Loucy (cell line): ENCODE measurements around the gene LHFPL2.

Experiments
- H2AFZ ChIP-seq: fragments of 200-600 bp; sonication (generic); 2 replicates; pipeline ENCODE4 v1.6.0; 2016; ENCODE audit warnings: antibody characterized with exemption, mild to moderate bottlenecking, low read length, moderate library complexity
- H3F3A ChIP-seq: fragments of 200-600 bp; 2 replicates; pipeline ENCODE4 v1.6.0; 2016; ENCODE audit warnings: antibody characterized with exemption, low read depth, mild to moderate bottlenecking
- H3K27me3 ChIP-seq: fragments of 200-600 bp; sonication (generic); 2 replicates; pipeline ENCODE4 v1.6.1; 2014; ENCODE audit warnings: low read length, mild to moderate bottlenecking; ENCODE audit not compliant: insufficient read depth, poor library complexity, severe bottlenecking
- H3K36me3 ChIP-seq: fragments of 200-600 bp; sonication (generic); 2 replicates; pipeline ENCODE4 v1.6.1; 2016; ENCODE audit warnings: low read length; ENCODE audit not compliant: insufficient read depth
- H3K4me1 ChIP-seq: fragments of 200-600 bp; sonication (generic); 2 replicates; pipeline ENCODE4 v1.5.1; 2014; ENCODE audit warnings: low read length, mild to moderate bottlenecking; ENCODE audit not compliant: insufficient read depth, poor library complexity, severe bottlenecking
- H3K4me2 ChIP-seq: fragments of 200-600 bp; sonication (generic); 2 replicates; pipeline ENCODE4 v1.6.0; 2014; ENCODE audit warnings: antibody characterized with exemption, low read length, low read depth, mild to moderate bottlenecking; ENCODE audit not compliant: poor library complexity, severe bottlenecking
- H3K4me3 ChIP-seq: fragments of 200-600 bp; sonication (generic); 2 replicates; pipeline ENCODE4 v1.5.1; 2014; ENCODE audit warnings: low read length, mild to moderate bottlenecking, mixed read lengths; ENCODE audit not compliant: poor library complexity, severe bottlenecking
- H3K79me2 ChIP-seq: fragments of 200-600 bp; sonication (generic); 2 replicates; pipeline ENCODE4 v1.6.1; 2014; ENCODE audit warnings: low read length; ENCODE audit not compliant: insufficient read depth
- H3K9ac ChIP-seq: fragments of 200-600 bp; sonication (generic); 2 replicates; pipeline ENCODE4 v1.6.0; 2014; ENCODE audit warnings: mild to moderate bottlenecking, low read depth, low read length, moderate library complexity; ENCODE audit not compliant: poor library complexity, severe bottlenecking
- H3K9me2 ChIP-seq: fragments of 200-600 bp; sonication (generic); replicated peaks from 2 replicates; pipeline ENCODE4 v1.6.1; 2016; ENCODE audit warnings: low read depth, low read length, mixed read lengths
- H3K9me3 ChIP-seq: fragments of 200-600 bp; sonication (generic); 2 replicates; pipeline ENCODE4 v1.6.1; 2014; ENCODE audit warnings: mild to moderate bottlenecking, antibody characterized with exemption, low read length, low read depth; ENCODE audit not compliant: insufficient read depth
- H4K20me1 ChIP-seq: fragments of 200-600 bp; sonication (generic); 2 replicates; pipeline ENCODE4 v1.6.0; 2014; ENCODE audit warnings: antibody characterized with exemption, low read length, mild to moderate bottlenecking; ENCODE audit not compliant: insufficient read depth, poor library complexity, severe bottlenecking
- CTCF ChIP-seq: fragments of 200-600 bp; sonication (generic); conservative IDR thresholded peaks from 2 replicates; pipeline ENCODE4 v1.5.1; 2014; ENCODE audit warnings: mild to moderate bottlenecking, antibody characterized with exemption, low read length
- EZH2phosphoT487 ChIP-seq: fragments of 200-600 bp; IDR thresholded peaks from 2 replicates; pipeline ENCODE4 v1.6.1; 2018; ENCODE audit warnings: antibody characterized with exemption, mild to moderate bottlenecking, moderate library complexity, borderline replicate concordance

LHFPL2 gene

GRCh38 chr5:78610636-78611035 lies 37.9 kb downstream of the LHFPL2 start:
- H3K4me1 ChIP-seq = no peaks in the 10 kb centered on the region
- H3K79me2 ChIP-seq = no peaks in the 10 kb centered on the region
- no peak overlapping the region for H2AFZ ChIP-seq
- no peak overlapping the region for H3K4me2 ChIP-seq
- H4K20me1 ChIP-seq = no peaks in the 10 kb centered on the region
- no peak overlapping the region for H3K4me3 ChIP-seq
- no peaks in the 10 kb centered on the region for H3F3A ChIP-seq
- H3K9me3 ChIP-seq = no peaks in the 10 kb centered on the region
- H3K36me3 ChIP-seq = no peaks in the 10 kb centered on the region
- peaks cover 4% of the 10 kb centered on the region for H3K27me3 ChIP-seq
- no peaks in the 10 kb centered on the region for H3K9me2 ChIP-seq
- no peak for TF ChIP-seq CTCF
- no peak for TF ChIP-seq EZH2phosphoT487
- H3K9ac ChIP-seq = no peak overlapping the region

- no peaks in the 10 kb centered on the region for H3K9me2 ChIP-seq
- no peaks in the 10 kb centered on the region for H3K79me2 ChIP-seq
- H3K9ac ChIP-seq = no peak overlapping the region
- H3K27me3 ChIP-seq = peaks cover 4% of the 10 kb centered on the region
- H3K4me1 ChIP-seq = no peaks in the 10 kb centered on the region
- no peak overlapping the region for H3K4me2 ChIP-seq
- H3K4me3 ChIP-seq = no peak overlapping the region
- no peaks in the 10 kb centered on the region for H3F3A ChIP-seq
- H3K9me3 ChIP-seq = no peaks in the 10 kb centered on the region
- no peak overlapping the region for H2AFZ ChIP-seq
- H4K20me1 ChIP-seq = no peaks in the 10 kb centered on the region
- TF ChIP-seq CTCF = no peak
- TF ChIP-seq EZH2phosphoT487 = no peak
- H3K36me3 ChIP-seq = no peaks in the 10 kb centered on the region
Observed at GRCh38 chr5:78610163-78610583, 38.4 kb downstream of the LHFPL2 start.

GRCh38 chr5:78607864-78608263 lies 40.7 kb downstream of the LHFPL2 start:
- Histone ChIP-seq H2AFZ (no peak overlapping the region), H3K4me3 (no peak overlapping the region), H3K4me2 (no peak overlapping the region), H3K9me3 (no peaks in the 10 kb centered on the region), H3K27me3 (peaks cover 3% of the 10 kb centered on the region), H3K36me3 (no peaks in the 10 kb centered on the region), H3F3A (no peaks in the 10 kb centered on the region), H3K79me2 (no peaks in the 10 kb centered on the region), H3K4me1 (no peaks in the 10 kb centered on the region), H4K20me1 (no peaks in the 10 kb centered on the region), H3K9me2 (no peaks in the 10 kb centered on the region), H3K9ac (no peak overlapping the region)
- TF ChIP-seq CTCF = no peak
- TF ChIP-seq EZH2phosphoT487 = no peak
